AG04449 (cell line): Measurements from ENCODE around the gene MGAT4A.

Experiments used
- CTCF ChIA-PET: fragments of 350-600 bp; formaldehyde crosslinking; extraction: SDS; loops from one replicate; lab custom pipeline; 2021; ENCODE audit warnings: antibody characterized with exemption; lab: Yijun Ruan, JAX
- POLR2A ChIA-PET: fragments of 400-600, 350-600 bp; formaldehyde crosslinking; extraction: SDS; loops from one replicate; lab custom pipeline; 2020; ENCODE audit warnings: antibody characterized with exemption, inconsistent platforms; lab: Yijun Ruan, JAX
- DNase-seq: peaks from one replicate; pipeline ENCODE4 v3.0.0-alpha.2; 2010; ENCODE audit warnings: low read depth, low spot score
- H3K4me3 ChIP-seq: 2 replicates; pipeline ENCODE4 v1.5.1; 2011; ENCODE audit warnings: low read depth, mild to moderate bottlenecking, control low read depth, low read length
- CTCF ChIP-seq: IDR thresholded peaks from one replicate; pipeline ENCODE4 v1.5.1; 2011; ENCODE audit warnings: mild to moderate bottlenecking, moderate library complexity, low read length, control low read depth, inconsistent platforms; ENCODE audit not compliant: insufficient read depth; ENCODE audit errors: missing control alignments

Gene MGAT4A

GRCh38 chr2:98592565-98592964, 138.4 kb downstream of the MGAT4A start:
- POLR2A ChIA-PET = no interaction called here
- H3K4me3 ChIP-seq = no peak overlapping the region
- no peak for DNase-seq
- CTCF ChIA-PET = interaction anchor here (1.1 kb wide), 1 partner anchor 11 kb away, joined by 3 read pairs; no protein-coding TSS in a partner anchor
- TF ChIP-seq CTCF = no peak

DNA sequence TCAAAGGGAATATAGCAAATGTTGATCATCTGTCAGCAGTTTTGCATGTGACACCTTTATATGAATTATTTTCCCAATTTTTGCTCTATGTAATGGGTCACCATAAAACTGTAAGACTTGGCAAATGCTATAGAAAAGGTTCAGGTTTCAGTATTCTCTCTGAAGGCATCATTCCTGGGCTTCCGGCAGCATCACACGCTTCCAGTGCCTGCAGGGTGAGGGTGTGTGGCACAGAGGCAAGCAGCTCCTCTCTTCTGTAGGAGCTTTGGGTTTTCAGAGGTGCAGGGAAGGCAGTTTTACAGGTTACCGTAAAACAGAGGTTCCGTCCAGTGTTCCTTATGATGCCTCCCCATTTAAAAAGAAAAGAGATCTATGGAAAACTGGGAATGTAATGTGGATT, 141.4 kb downstream of the MGAT4A start:
- ChIA-PET CTCF (interaction anchor here (1.5 kb wide), 1 partner anchor 13 kb away, joined by 3 read pairs; no protein-coding TSS in a partner anchor), POLR2A (interaction anchor here (0.5 kb wide), 1 partner anchor 27 kb away, joined by 3 read pairs; no protein-coding TSS in a partner anchor)
- no peak for TF ChIP-seq CTCF
- H3K4me3 ChIP-seq = no peak overlapping the region
- DNase-seq = no peak

GRCh38 chr2:98588880-98589431, 142.0 kb downstream of the MGAT4A start:
- ChIA-PET POLR2A (no interaction called here), CTCF (no interaction called here)
- no peak for DNase-seq
- H3K4me3 ChIP-seq = no peak overlapping the region
- no peak for TF ChIP-seq CTCF

- DNase-seq = no peak
- H3K4me3 ChIP-seq = no peak overlapping the region
- no peak for TF ChIP-seq CTCF
- ChIA-PET CTCF (no interaction called here), POLR2A (interaction anchor here (0.6 kb wide), 1 partner anchor 21 kb away, joined by 3 read pairs; no protein-coding TSS in a partner anchor)
Measured at GRCh38 chr2:98586551-98587140, 144.3 kb downstream of the MGAT4A start.

GRCh38 chr2:98585386-98585785, 145.5 kb downstream of the MGAT4A start:
- TF ChIP-seq CTCF = no peak
- ChIA-PET CTCF (interaction anchor here (1.1 kb wide), 1 partner anchor 14 kb away, joined by 3 read pairs; no protein-coding TSS in a partner anchor), POLR2A (no interaction called here)
- no peak overlapping the region for H3K4me3 ChIP-seq
- no peak for DNase-seq

GRCh38 chr2:98583816-98584618, 146.9 kb downstream of the MGAT4A start:
- CTCF ChIA-PET = interaction anchor here (1.2 to 1.3 kb wide), 3 partner anchors 14 to 96 kb away, joined by 3 to 4 read pairs (median 3); no protein-coding TSS in a partner anchor
- no peak for DNase-seq
- POLR2A ChIA-PET = no interaction called here

More at GRCh38 chr2:98583816-98584618, 146.9 kb downstream of the MGAT4A start:
- H3K4me3 ChIP-seq = no peak overlapping the region
- no peak for TF ChIP-seq CTCF
